ENCODE data around the gene GNGT2. TPM values are rescaled to one million over a fixed set of nuclear protein-coding genes. Genes with fewer than 3 reads are reported as not detected.

The GNGT2 gene
- polyA plus RNA-seq, 1 of the 3 experiments (the other 2 are of a cell fraction), result 11.0 TPM

DNA sequence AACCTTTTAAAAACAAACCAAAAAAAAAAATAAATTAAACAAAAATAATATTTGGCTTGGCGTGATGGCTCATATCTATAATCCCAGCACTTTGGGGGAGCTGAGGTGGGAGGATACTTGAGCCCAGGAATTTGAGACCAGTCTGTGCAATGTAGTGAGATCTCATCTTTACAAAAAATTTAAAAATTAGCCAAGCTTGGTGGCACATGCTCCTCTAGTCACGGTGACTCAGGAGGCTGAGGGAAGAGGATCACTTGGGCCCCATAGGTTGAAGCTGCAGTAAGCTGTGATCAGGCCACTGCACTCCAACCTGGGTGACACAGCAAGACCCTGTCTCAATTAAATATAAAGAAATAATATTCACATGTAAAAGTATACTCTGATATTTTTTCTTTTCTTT lies 12.2 kb downstream of the GNGT2 start:
- no peak for TF ChIP-seq GATA2 (CRISPR knock-in tag; IDR thresholded peaks at IDR 0.05)
- TF ChIP-seq POLR2AphosphoS5 (IDR thresholded peaks at IDR 0.05; ENCODE audit: low read depth, low read length), result no peak
- TF ChIP-seq, protein P1, sequence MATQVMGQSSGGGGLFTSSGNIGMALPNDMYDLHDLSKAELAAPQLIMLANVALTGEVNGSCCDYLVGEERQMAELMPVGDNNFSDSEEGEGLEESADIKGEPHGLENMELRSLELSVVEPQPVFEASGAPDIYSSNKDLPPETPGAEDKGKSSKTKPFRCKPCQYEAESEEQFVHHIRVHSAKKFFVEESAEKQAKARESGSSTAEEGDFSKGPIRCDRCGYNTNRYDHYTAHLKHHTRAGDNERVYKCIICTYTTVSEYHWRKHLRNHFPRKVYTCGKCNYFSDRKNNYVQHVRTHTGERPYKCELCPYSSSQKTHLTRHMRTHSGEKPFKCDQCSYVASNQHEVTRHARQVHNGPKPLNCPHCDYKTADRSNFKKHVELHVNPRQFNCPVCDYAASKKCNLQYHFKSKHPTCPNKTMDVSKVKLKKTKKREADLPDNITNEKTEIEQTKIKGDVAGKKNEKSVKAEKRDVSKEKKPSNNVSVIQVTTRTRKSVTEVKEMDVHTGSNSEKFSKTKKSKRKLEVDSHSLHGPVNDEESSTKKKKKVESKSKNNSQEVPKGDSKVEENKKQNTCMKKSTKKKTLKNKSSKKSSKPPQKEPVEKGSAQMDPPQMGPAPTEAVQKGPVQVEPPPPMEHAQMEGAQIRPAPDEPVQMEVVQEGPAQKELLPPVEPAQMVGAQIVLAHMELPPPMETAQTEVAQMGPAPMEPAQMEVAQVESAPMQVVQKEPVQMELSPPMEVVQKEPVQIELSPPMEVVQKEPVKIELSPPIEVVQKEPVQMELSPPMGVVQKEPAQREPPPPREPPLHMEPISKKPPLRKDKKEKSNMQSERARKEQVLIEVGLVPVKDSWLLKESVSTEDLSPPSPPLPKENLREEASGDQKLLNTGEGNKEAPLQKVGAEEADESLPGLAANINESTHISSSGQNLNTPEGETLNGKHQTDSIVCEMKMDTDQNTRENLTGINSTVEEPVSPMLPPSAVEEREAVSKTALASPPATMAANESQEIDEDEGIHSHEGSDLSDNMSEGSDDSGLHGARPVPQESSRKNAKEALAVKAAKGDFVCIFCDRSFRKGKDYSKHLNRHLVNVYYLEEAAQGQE (IDR thresholded peaks at IDR 0.05; ENCODE audit: low read depth, low read length), result no peak
- TF ChIP-seq CHD2 (IDR thresholded peaks at IDR 0.05; ENCODE audit: low read length, partially characterized antibody), result no peak
- TF ChIP-seq, protein P2, sequence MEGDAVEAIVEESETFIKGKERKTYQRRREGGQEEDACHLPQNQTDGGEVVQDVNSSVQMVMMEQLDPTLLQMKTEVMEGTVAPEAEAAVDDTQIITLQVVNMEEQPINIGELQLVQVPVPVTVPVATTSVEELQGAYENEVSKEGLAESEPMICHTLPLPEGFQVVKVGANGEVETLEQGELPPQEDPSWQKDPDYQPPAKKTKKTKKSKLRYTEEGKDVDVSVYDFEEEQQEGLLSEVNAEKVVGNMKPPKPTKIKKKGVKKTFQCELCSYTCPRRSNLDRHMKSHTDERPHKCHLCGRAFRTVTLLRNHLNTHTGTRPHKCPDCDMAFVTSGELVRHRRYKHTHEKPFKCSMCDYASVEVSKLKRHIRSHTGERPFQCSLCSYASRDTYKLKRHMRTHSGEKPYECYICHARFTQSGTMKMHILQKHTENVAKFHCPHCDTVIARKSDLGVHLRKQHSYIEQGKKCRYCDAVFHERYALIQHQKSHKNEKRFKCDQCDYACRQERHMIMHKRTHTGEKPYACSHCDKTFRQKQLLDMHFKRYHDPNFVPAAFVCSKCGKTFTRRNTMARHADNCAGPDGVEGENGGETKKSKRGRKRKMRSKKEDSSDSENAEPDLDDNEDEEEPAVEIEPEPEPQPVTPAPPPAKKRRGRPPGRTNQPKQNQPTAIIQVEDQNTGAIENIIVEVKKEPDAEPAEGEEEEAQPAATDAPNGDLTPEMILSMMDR (IDR thresholded peaks at IDR 0.05), result no peak
- TF ChIP-seq NFIC (IDR thresholded peaks at IDR 0.05; ENCODE audit: borderline replicate concordance), result no peak
- TF ChIP-seq, protein P3, sequence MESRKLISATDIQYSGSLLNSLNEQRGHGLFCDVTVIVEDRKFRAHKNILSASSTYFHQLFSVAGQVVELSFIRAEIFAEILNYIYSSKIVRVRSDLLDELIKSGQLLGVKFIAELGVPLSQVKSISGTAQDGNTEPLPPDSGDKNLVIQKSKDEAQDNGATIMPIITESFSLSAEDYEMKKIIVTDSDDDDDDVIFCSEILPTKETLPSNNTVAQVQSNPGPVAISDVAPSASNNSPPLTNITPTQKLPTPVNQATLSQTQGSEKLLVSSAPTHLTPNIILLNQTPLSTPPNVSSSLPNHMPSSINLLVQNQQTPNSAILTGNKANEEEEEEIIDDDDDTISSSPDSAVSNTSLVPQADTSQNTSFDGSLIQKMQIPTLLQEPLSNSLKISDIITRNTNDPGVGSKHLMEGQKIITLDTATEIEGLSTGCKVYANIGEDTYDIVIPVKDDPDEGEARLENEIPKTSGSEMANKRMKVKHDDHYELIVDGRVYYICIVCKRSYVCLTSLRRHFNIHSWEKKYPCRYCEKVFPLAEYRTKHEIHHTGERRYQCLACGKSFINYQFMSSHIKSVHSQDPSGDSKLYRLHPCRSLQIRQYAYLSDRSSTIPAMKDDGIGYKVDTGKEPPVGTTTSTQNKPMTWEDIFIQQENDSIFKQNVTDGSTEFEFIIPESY (IDR thresholded peaks at IDR 0.05; ENCODE audit: borderline replicate concordance, low read depth), result no peak
- TF ChIP-seq FOXM1 (IDR thresholded peaks at IDR 0.05; ENCODE audit: low read depth), result no peak
- no peak for TF ChIP-seq RXRA (IDR thresholded peaks at IDR 0.05; ENCODE audit: borderline replicate concordance, low read depth)
- TF ChIP-seq, protein P4, sequence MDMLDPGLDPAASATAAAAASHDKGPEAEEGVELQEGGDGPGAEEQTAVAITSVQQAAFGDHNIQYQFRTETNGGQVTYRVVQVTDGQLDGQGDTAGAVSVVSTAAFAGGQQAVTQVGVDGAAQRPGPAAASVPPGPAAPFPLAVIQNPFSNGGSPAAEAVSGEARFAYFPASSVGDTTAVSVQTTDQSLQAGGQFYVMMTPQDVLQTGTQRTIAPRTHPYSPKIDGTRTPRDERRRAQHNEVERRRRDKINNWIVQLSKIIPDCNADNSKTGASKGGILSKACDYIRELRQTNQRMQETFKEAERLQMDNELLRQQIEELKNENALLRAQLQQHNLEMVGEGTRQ (IDR thresholded peaks at IDR 0.05; ENCODE audit: borderline replicate concordance, low read depth, low read length), result no peak
- TF ChIP-seq SMC3 (IDR thresholded peaks at IDR 0.05; ENCODE audit: low read depth, low read length), result no peak
- no peak for TF ChIP-seq GABPA (IDR thresholded peaks at IDR 0.05; ENCODE audit: low read depth)
- TF ChIP-seq FOXJ3 (CRISPR knock-in tag; IDR thresholded peaks at IDR 0.05), result no peak
- TF ChIP-seq, protein P5, sequence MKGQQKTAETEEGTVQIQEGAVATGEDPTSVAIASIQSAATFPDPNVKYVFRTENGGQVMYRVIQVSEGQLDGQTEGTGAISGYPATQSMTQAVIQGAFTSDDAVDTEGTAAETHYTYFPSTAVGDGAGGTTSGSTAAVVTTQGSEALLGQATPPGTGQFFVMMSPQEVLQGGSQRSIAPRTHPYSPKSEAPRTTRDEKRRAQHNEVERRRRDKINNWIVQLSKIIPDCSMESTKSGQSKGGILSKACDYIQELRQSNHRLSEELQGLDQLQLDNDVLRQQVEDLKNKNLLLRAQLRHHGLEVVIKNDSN (IDR thresholded peaks at IDR 0.05; ENCODE audit: borderline replicate concordance, low read depth), result no peak
- no peak for TF ChIP-seq TCF12 (IDR thresholded peaks at IDR 0.05)
- no peak for TF ChIP-seq MXI1 (IDR thresholded peaks at IDR 0.05; ENCODE audit: low read depth, low read length)
- TF ChIP-seq EZH2phosphoT487 (IDR thresholded peaks at IDR 0.05; ENCODE audit: borderline replicate concordance, low read depth), result no peak
- 0 out of 4 replicates have a peak overlapping the region, but pooled peaks of 1 of the 2 experiments have one; percentile 3 for H3K27ac ChIP-seq (ENCODE audit: low read depth in 2 of 2, low read length in 1 of 2)
- no peak overlapping the region for H3K9ac ChIP-seq
- H3K27me3 ChIP-seq (ENCODE audit: insufficient read depth), result no peaks in the 10 kb centered on the region
- no peaks in the 10 kb centered on the region for H4K20me1 ChIP-seq (ENCODE audit: insufficient read depth)
- CTCF ChIA-PET, result interaction anchor here (0.6 to 8.6 kb wide), 6 partner anchors 18 to 527 kb away, joined by 3 to 77 read pairs (median 4); partner anchors contain the start of gene PHOSPHO1
- H3K4me2 ChIP-seq, result no peak overlapping the region
- no peaks in the 10 kb centered on the region for H3K9me3 ChIP-seq
- POLR2A ChIA-PET, result interaction anchor here (0.6 kb wide), 1 partner anchor 251 kb away, joined by 5 read pairs; no protein-coding TSS in a partner anchor
- H3K9me2 ChIP-seq, result no peaks in the 10 kb centered on the region
- DNase-seq, result no peak
- peak overlapping the region; percentile 71 for H2AFZ ChIP-seq (ENCODE audit: low read depth)
- no peak overlapping the region for H3K4me3 ChIP-seq (ENCODE audit: low read depth in 2 of 2, low read length in 1 of 2)
- peaks cover 27% of the 10 kb centered on the region for H3F3A ChIP-seq (replicated peaks; ENCODE audit: insufficient read depth)
- WGBS (ENCODE audit: low lambda C conversion rate), result 57% methylated on average over 2 of the region's 2 CpGs
- H3K36me3 ChIP-seq (replicated peaks in 1 of 2; ENCODE audit: control insufficient read depth in 1 of 2, insufficient read depth in 2 of 2, low read length in 1 of 2), result no peaks in the 10 kb centered on the region
- no peaks in the 10 kb centered on the region for H3K79me2 ChIP-seq (ENCODE audit: insufficient read depth)
- peaks cover 0 to 6% of the 10 kb centered on the region in 2 experiments; a peak in 2 of 4 replicates for H3K4me1 ChIP-seq (ENCODE audit: control insufficient read depth in 1 of 2, insufficient read depth in 2 of 2, low read depth in 1 of 2, low read length in 1 of 2)

All from SK-N-SH (cell line).